Stimulated activated naive B cell treated with anti-CD40 and anti-IgM and Interleukin-4, amounts not matched to agents 10 μg/mL and 1 μg/mL and 100 μg/mL, for 72 hours (primary cell): Measurements from ENCODE around the gene PCSK5.
"Not testable (repeated sequence)": the region's sequence is repeated elsewhere in the genome, so short reads cannot be mapped to it uniquely, and the experiment has no call there.

Experiments
- ATAC-seq, 2 donors: fragments of 150-1000 bp; cut with Tn5 transposase; replicated peaks; 2 replicates each; pipeline ENCODE4 v1.10.0; 2021; ENCODE audit warnings: moderate library complexity in 1 of 2
- DNase-seq: peaks from one replicate; pipeline ENCODE4 v3.0.0; 2021
- H3K27ac Mint-ChIP-seq: one replicate; pipeline ENCODE4 v1.8.0; 2022; ENCODE audit warnings: mild to moderate bottlenecking, mixed read lengths
- H3K27me3 Mint-ChIP-seq, 2 donors: one replicate each; pipeline ENCODE4 v1.8.0; 2022; ENCODE audit warnings: mixed read lengths in 2 of 2
- H3K36me3 Mint-ChIP-seq, 2 donors: one replicate each; pipeline ENCODE4 v1.8.0; 2022; ENCODE audit warnings: mixed read lengths in 2 of 2, mild to moderate bottlenecking in 1 of 2
- H3K4me1 Mint-ChIP-seq, 2 donors: one replicate each; pipeline ENCODE4 v1.8.0; 2022; ENCODE audit warnings: mixed read lengths in 2 of 2, mild to moderate bottlenecking in 1 of 2
- H3K4me3 Mint-ChIP-seq, 2 donors: one replicate each; pipeline ENCODE4 v1.8.0; 2022; ENCODE audit warnings: mild to moderate bottlenecking in 2 of 2, mixed read lengths in 2 of 2, moderate library complexity in 1 of 2
- H3K9me3 Mint-ChIP-seq, 2 donors: one replicate each; pipeline ENCODE4 v1.8.0; 2022; ENCODE audit warnings: mixed read lengths in 2 of 2, mild to moderate bottlenecking in 1 of 2

Gene PCSK5

DNA sequence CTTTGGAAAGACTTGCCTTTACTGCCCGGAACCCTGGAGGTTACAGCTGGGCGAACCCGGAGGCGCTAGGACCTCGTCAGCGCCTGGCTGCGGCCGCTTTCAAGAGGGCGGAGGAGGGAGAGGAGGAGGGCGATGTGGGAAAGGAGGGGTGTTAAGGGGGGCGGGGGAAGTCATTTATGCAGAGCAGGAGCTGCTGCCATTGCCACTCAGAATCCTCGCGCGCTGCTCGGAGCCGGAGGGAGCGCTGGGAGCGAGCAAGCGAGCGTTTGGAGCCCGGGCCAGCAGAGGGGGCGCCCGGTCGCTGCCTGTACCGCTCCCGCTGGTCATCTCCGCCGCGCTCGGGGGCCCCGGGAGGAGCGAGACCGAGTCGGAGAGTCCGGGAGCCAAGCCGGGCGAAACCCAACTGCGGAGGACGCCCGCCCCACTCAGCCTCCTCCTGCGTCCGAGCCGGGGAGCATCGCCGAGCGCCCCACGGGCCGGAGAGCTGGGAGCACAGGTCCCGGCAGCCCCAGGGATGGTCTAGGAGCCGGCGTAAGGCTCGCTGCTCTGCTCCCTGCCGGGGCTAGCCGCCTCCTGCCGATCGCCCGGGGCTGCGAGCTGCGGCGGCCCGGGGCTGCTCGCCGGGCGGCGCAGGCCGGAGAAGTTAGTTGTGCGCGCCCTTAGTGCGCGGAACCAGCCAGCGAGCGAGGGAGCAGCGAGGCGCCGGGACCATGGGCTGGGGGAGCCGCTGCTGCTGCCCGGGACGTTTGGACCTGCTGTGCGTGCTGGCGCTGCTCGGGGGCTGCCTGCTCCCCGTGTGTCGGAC is at the start of gene PCSK5:
Gene PCSK5 (plus strand): TSS at position 202 of the 805 bp plus-strand sequence. CDS start 509 bp downstream, at position 711.
- H3K9me3 Mint-ChIP-seq, result no peaks in the 10 kb centered on the region
- peak; percentile 49 for DNase-seq

DNA sequence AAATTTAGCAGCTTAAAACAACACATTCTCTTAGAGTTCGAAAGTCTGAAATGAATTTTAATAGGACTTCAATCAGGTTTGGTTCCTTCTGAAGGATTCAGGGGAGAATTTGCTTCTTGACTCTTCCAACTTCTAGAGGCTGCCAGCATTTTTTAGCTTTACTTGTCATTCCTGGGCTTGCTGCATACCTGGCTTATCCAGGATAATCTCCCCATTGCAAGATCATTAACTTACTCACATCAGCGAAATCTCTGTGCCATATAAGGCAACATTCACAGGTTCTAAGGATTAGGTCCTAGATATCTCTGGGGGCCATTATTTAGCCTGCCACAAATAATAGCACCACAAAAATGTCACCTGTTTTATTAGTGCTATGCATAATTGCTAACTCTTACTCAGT is 46.2 kb upstream of the PCSK5 start:
- Mint-ChIP-seq H3K9me3 (no peaks in the 10 kb centered on the region), H3K4me3 (no peak overlapping the region), H3K4me1 (no peaks in the 10 kb centered on the region), H3K27ac (no peak overlapping the region), H3K36me3 (no peaks in the 10 kb centered on the region), H3K27me3 (no peaks in the 10 kb centered on the region)
- DNase-seq (no peak), ATAC-seq (no peak)

More for the DNA sequence above, at the start of gene PCSK5:
- Mint-ChIP-seq H3K4me3 (peak within 1 kb of the TSS; percentile 77 to 88), H3K27ac (peak within 1 kb of the TSS; percentile 72), H3K36me3 (no peaks in the 10 kb centered on the region), H3K27me3 (peaks cover 58 to 76% of the 10 kb centered on the region in 2 donors), H3K4me1 (peaks cover 22 to 33% of the 10 kb centered on the region in 2 donors)
- peak; percentile 90 to 92 for ATAC-seq

DNA sequence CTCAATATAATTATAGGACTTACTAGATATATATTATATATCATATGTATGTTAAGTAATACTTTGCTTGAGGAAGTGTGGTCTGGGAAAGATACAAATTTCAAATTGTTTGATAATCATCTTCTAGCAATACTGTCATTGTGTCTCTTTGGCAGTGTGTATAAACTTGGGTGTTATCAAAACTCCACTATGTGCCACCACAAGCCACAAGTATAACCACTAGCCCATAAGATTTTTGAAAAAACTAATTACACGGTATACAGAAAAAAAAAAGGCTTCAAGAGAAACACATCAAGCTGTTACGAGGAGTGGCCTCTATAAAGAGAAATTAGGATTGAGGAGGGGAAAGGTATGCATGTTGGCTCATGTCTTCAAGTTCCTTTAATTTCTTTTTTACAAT is 44.7 kb upstream of the PCSK5 start:
- no peaks in the 10 kb centered on the region for H3K27me3 Mint-ChIP-seq
- DNase-seq, result no peak
- no peak for ATAC-seq
- H3K4me1 Mint-ChIP-seq, result no peaks in the 10 kb centered on the region
- H3K27ac Mint-ChIP-seq, result no peak overlapping the region
- no peak overlapping the region for H3K4me3 Mint-ChIP-seq
- peaks cover 0 to under 1% of the 10 kb centered on the region in 2 donors for H3K9me3 Mint-ChIP-seq
- no peaks in the 10 kb centered on the region for H3K36me3 Mint-ChIP-seq

DNA sequence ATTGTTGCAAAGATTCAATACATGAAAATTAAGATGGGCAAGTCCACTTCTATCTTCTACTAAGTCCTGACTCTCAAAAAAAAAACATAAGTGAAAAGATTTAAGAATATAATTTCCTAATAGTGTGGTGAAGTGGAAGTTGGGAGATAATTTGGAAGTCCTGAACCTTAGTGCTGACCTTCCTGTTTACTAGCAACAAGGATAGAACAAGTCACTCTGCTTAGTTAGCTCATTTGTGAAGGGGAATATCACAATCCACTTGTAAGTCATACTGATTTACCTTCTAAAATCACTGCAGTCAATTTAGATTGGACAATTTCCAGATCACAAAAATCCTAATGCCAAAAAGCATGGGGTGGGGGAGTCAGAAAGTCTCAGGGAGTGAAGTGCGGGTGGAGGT is 43.4 kb upstream of the PCSK5 start:
- no peaks in the 10 kb centered on the region for H3K36me3 Mint-ChIP-seq
- no peaks in the 10 kb centered on the region for H3K27me3 Mint-ChIP-seq
- peaks cover 2 to 4% of the 10 kb centered on the region in 2 donors for H3K9me3 Mint-ChIP-seq
- ATAC-seq (no peak), DNase-seq (no peak)
- H3K4me1 Mint-ChIP-seq, result no peaks in the 10 kb centered on the region
- H3K4me3 Mint-ChIP-seq, result no peak overlapping the region
- no peak overlapping the region for H3K27ac Mint-ChIP-seq

DNA sequence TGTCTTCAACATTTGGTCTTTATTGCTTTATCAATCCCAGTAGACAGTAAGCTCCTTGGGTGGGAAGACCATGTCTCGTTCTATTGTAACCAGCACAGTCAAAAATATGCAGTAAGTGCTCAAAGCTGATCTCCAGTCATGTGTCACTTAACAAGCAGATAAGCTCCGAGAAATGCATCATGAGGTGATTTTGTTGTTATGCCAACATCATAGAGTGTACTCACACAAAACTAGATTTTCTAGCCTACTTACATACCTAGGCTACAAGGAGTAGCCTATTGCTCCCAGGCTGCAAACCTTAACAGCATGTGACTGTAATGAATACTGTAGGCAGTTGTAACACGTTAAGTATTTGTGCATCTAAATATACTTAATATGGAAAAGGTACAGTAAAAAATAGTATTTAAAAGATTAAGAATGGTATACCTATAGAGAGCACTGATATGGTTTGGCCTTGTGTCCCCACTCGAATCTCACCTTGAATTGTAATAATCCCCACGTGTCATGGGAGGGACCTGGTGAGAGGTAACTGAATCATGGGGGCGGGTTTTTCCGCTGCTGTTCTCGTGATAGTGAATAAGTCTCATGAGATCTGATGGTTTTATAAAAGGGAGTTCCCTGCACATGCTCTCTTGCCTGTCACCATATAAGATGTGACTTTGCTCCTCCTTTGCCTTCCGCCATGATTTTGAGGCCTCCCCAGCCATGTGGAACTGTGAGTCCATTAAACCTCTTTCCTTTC is 39.8 kb upstream of the PCSK5 start:
- no peaks in the 10 kb centered on the region for H3K4me1 Mint-ChIP-seq
- no peak for ATAC-seq
- DNase-seq, result no peak
- peaks cover 2 to 4% of the 10 kb centered on the region in 2 donors for H3K9me3 Mint-ChIP-seq
- H3K4me3 Mint-ChIP-seq, result no peak overlapping the region
- no peak overlapping the region for H3K27ac Mint-ChIP-seq
- H3K36me3 Mint-ChIP-seq, result no peaks in the 10 kb centered on the region
- no peaks in the 10 kb centered on the region for H3K27me3 Mint-ChIP-seq

DNA sequence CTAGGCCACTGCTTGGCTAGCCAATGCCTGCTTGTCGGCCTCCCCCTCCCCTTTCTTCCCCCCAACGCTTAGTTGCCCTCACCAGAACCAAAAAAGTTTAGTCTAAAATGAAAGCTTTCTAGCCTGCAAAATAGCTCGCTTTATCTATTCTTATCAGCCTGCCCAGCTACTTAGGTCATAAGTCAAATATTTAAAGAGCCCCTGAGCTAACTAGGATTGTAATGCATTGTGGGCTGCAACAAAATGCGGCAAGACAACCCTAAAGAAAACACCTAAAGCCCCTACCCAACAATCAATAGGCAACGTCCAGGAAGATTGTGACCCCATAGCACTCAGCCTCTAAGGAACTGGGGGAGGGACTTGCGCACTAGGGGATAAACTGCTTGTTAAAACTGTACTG is 38.6 kb upstream of the PCSK5 start:
- Mint-ChIP-seq H3K4me1 (no peaks in the 10 kb centered on the region), H3K9me3 (peaks cover 2 to 4% of the 10 kb centered on the region in 2 donors), H3K4me3 (no peak overlapping the region), H3K27me3 (peaks cover 0 to 5% of the 10 kb centered on the region in 2 donors), H3K27ac (no peak overlapping the region), H3K36me3 (no peaks in the 10 kb centered on the region)
- DNase-seq (no peak), ATAC-seq (no peak)

DNA sequence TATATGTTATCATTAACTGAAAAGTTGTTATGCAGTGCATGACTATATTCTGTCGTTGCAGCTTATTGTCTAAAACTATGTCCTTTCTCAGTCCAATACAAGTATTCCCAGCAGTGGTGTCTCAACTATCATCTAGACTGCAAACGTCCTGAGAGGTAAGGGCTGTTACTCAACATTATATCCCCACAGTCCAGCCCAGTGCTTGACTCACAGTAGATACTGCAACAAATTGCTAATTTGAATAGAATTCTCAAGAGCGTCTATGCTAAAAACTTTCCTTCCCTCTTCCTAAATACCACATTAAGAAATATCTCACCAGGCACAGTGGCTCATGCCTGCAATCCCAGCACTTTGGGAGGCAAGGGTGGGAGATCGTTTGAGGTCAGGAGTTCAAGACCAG is 37.7 kb upstream of the PCSK5 start:
- peaks cover 0 to 6% of the 10 kb centered on the region in 2 donors for H3K27me3 Mint-ChIP-seq
- H3K9me3 Mint-ChIP-seq, result peaks cover 2 to 4% of the 10 kb centered on the region in 2 donors
- H3K36me3 Mint-ChIP-seq, result no peaks in the 10 kb centered on the region
- ATAC-seq (no peak), DNase-seq (no peak)
- H3K27ac Mint-ChIP-seq, result no peak overlapping the region
- H3K4me3 Mint-ChIP-seq, result no peak overlapping the region
- no peaks in the 10 kb centered on the region for H3K4me1 Mint-ChIP-seq

DNA sequence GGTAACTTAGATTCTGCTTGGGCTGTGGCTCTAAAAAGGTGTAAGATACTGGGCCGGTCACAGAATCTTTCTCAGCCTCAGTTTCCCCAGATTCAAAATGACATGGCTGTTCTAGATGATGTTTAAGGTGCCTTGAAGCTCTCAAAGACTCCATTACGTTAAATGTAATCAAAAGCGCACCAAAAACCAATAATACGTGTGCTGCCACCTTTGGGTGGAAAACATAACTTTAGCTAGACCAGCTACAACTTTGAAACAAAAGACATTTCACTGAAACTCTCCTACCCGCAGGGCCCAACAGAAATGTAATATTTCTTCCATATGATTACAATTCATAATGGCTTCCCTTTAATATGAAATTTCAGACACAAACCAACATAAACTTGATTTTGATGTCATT is 35.0 kb upstream of the PCSK5 start:
- Mint-ChIP-seq H3K4me1 (no peaks in the 10 kb centered on the region), H3K9me3 (peaks cover 2 to 4% of the 10 kb centered on the region in 2 donors), H3K27me3 (peaks cover 4 to 13% of the 10 kb centered on the region in 2 donors), H3K4me3 (no peak overlapping the region), H3K36me3 (no peaks in the 10 kb centered on the region), H3K27ac (no peak overlapping the region)
- ATAC-seq, result no peak
- DNase-seq, result no peak

DNA sequence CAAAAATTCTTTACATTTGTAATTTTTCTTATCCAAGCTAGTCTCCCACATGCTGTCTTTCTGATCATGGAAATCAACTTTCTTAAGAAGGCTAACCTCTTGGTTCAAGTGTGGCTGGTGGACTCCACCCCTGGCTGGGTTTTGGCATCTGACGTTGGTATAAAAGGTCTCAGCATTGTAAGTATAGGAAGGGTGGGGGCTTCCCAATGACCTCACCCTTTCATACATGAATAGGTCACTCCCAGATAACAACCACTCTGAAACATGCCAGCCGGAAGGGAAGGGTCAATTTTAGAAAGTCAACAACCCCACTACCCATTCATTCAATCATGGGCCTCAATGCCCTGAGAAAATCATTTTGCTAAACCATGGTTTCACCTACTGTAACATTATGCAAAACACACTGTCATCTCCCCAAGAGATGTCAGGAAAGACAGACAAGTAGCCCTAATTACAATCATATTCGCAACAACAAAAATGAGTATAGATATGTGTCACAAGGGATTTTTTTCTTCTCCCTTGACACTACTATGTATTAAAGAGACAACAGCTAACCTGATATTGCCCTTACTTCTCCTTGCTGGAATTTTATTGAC is 31.9 kb upstream of the PCSK5 start:
- no peak overlapping the region for H3K4me3 Mint-ChIP-seq
- ATAC-seq, result peak in 1 of 2 donors; percentile 20
- no peak overlapping the region for H3K27ac Mint-ChIP-seq
- H3K9me3 Mint-ChIP-seq, result peaks cover 0 to 2% of the 10 kb centered on the region in 2 donors
- no peaks in the 10 kb centered on the region for H3K36me3 Mint-ChIP-seq
- H3K27me3 Mint-ChIP-seq, result peaks cover 4 to 17% of the 10 kb centered on the region in 2 donors
- no peaks in the 10 kb centered on the region for H3K4me1 Mint-ChIP-seq
- DNase-seq, result no peak

DNA sequence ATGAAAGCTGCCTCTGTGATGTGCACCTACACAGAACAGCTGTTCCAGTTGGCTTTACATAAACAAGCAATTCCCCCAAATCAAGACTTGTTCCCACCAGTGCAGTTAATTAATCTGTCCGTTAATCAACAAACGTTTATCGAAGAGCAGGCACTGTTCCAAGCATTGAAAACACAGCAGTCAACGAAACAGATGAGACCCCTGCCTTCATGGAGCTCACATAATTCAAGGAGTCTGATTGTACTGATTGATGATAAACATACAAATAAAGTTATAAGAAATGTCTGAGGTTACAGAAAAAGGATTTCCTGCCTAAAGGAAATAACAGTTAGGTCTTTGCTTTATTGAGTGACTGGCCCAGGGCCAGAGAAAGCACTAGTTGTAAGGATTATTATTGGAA is 26.2 kb upstream of the PCSK5 start:
- peaks cover 0 to 2% of the 10 kb centered on the region in 2 donors for H3K9me3 Mint-ChIP-seq
- no peak overlapping the region for H3K27ac Mint-ChIP-seq
- ATAC-seq (no peak), DNase-seq (no peak)
- no peak overlapping the region for H3K4me3 Mint-ChIP-seq
- H3K4me1 Mint-ChIP-seq, result no peaks in the 10 kb centered on the region
- peaks cover 11 to 33% of the 10 kb centered on the region in 2 donors for H3K27me3 Mint-ChIP-seq
- H3K36me3 Mint-ChIP-seq, result no peaks in the 10 kb centered on the region

DNA sequence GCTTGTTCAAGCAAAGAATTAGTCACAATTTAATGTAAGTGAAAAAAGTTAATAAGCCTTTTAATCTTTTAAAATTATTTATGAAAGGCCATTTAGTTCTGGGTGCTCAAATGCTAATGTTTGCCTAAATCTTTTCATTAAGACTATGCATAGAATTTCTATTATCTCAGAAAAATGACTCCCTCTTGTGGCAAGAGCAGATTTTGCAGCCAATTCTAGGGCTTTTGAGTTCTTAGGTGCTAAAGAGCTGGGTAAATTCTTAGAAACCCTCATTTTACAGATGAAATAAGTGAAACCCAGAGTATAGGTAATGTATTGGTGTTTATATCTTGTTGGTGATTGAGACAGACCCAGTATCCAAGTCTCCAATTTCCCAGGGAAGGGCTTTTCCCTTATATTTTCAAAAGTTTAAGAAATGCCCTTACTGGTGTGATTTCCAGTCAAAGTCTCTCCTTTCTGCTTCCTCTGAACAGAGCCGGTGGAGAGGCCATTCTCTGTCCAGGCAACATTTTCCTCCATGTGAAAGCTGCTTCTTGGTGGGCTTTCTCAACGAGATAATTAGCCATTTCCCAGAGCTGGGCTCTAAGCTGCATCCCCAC is 24.1 kb upstream of the PCSK5 start:
- Mint-ChIP-seq H3K27me3 (peaks cover 8 to 29% of the 10 kb centered on the region in 2 donors), H3K4me3 (no peak overlapping the region), H3K36me3 (no peaks in the 10 kb centered on the region), H3K9me3 (peaks cover 0 to 2% of the 10 kb centered on the region in 2 donors), H3K27ac (no peak overlapping the region), H3K4me1 (no peaks in the 10 kb centered on the region)
- DNase-seq (no peak), ATAC-seq (no peak)

DNA sequence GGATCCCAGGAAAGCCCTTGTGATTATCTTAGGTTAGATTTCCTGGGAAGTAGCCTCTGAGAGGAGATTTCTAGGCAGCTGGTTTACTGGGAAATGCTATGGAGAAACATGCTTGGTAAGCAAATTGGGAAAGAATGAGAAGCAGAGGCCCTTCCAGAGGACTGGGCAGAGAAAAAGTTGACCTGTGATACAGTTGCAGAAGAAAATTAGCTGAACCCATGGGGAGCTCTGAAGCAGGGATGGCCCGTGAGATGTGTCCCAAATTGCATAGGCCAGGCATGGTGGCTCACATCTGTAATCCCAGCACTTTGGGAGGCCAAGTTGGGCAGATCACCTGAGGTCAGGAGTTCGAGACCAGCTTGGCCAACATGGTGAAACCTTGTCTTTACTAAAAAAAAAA is 21.9 kb upstream of the PCSK5 start:
- not testable (repeated sequence) for H3K27ac Mint-ChIP-seq
- H3K27me3 Mint-ChIP-seq, result peaks cover 9 to 29% of the 10 kb centered on the region in 2 donors

DNA sequence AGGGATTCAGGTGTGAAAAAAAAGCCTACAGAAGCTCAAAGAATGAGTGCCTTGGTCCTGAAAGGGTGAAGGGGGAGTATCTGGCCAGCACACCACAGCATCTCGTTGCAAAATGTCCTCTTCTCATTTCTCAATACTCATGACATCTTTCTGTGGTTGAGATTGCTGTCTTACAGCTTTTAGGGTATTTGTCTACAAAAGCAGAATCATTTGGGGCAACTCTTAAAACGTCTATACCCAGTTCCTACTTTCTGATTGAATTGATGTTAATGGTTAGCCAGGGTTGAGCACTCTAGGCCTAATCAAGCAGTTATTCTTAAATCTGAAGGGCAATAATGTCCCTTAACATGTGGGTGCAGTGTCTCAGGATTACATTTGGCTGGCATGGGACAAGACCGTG is 21.2 kb upstream of the PCSK5 start:
- Mint-ChIP-seq H3K27me3 (peaks cover 11 to 28% of the 10 kb centered on the region in 2 donors), H3K4me1 (no peaks in the 10 kb centered on the region), H3K9me3 (no peaks in the 10 kb centered on the region), H3K27ac (no peak overlapping the region), H3K4me3 (no peak overlapping the region), H3K36me3 (no peaks in the 10 kb centered on the region)
- DNase-seq, result no peak
- no peak for ATAC-seq

More for the DNA sequence above, 21.9 kb upstream of the PCSK5 start:
- DNase-seq, H3K4me1 Mint-ChIP-seq, H3K4me3 Mint-ChIP-seq, H3K9me3 Mint-ChIP-seq, ATAC-seq, H3K36me3 Mint-ChIP-seq: not testable (repeated sequence)

DNA sequence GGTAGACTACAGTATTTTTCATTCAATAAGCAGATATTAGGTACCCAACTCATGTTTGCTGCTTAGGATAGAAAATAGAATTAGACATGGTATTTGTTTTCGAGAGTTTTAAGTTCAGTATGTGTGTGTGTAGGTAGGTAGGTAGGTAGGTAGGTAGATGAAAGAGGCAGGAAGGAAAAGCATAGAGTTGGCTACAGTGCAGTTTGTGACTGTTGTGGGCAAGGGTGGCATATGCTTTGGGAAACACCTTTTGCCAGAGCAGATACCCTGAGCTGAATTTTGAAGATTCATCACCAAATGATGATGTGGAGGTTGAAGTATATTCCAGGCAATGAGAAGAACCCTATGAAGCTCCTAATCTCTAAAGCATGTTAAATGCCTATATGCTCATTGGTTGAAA is 20.0 kb upstream of the PCSK5 start:
- Mint-ChIP-seq H3K27me3 (peaks cover 11 to 28% of the 10 kb centered on the region in 2 donors), H3K9me3 (no peaks in the 10 kb centered on the region), H3K4me1 (no peaks in the 10 kb centered on the region), H3K36me3 (no peaks in the 10 kb centered on the region), H3K4me3 (no peak overlapping the region), H3K27ac (no peak overlapping the region)
- DNase-seq (no peak), ATAC-seq (no peak)
